GM10266 (cell line): ENCODE data around the gene TLN1.

Experiments
- DNase-seq: peaks from one replicate; pipeline ENCODE4 v3.0.0; 2012; ENCODE audit errors: extremely low spot score
- CTCF ChIP-seq: IDR thresholded peaks from 2 replicates; pipeline ENCODE4 v1.5.1; 2012; ENCODE audit warnings: mild to moderate bottlenecking, low read depth; ENCODE audit not compliant: control insufficient read depth, insufficient read depth; ENCODE audit errors: missing control alignments

TLN1 gene

GRCh38 chr9:35771075-35771433 lies 39.1 kb upstream of the TLN1 start:
- TF ChIP-seq CTCF: no peak
- no peak for DNase-seq

- no peak for TF ChIP-seq CTCF
- no peak for DNase-seq
Observed at GRCh38 chr9:35769763-35770162, 37.8 kb upstream of the TLN1 start.

- TF ChIP-seq CTCF: no peak
- no peak for DNase-seq
Observed at GRCh38 chr9:35767458-35767857, 35.5 kb upstream of the TLN1 start.

- no peak for TF ChIP-seq CTCF
- no peak for DNase-seq
Observed at GRCh38 chr9:35766997-35767396, 35.0 kb upstream of the TLN1 start.

GRCh38 chr9:35763803-35764202 lies 31.8 kb upstream of the TLN1 start:
- no peak for TF ChIP-seq CTCF
- no peak for DNase-seq

- no peak for TF ChIP-seq CTCF
- DNase-seq: no peak
Observed at GRCh38 chr9:35763181-35763580, 31.2 kb upstream of the TLN1 start.

GRCh38 chr9:35760651-35761050 lies 28.7 kb upstream of the TLN1 start:
- no peak for DNase-seq
- TF ChIP-seq CTCF: no peak
